ENCODE results near the gene ALKBH8. TPM values are rescaled to one million over a fixed set of nuclear protein-coding genes. Genes with fewer than 3 reads are reported as not detected.

The ALKBH8 gene
- total and polyA plus RNA-seq, 2 of the 4 experiments (the other 2 are of a cell fraction), result 3.0 to 6.6 TPM

DNA sequence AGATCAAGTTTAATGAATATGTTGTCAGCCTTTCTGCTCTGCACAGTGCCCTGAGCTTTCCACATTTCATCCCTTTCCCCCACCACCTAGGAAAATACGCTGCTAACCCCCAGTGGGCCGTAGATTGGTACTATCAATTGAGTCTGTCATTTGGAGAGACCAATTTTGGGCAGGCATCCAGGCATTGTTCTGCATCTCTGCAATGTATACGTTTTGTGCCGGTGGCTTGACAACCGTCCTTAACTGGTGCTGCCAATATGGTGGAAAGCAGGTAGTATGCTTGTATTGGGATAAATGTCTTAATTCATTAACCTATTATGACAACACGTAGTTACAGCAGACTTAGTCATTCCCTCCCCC is 26.7 kb upstream of the ALKBH8 start:
- no peak overlapping the region for H2BK5ac ChIP-seq (ENCODE audit: low read depth, low read length, poor library complexity, severe bottlenecking)

More for the DNA sequence above, 26.7 kb upstream of the ALKBH8 start:
- ChIA-PET CTCF (no interaction called here), POLR2A (ENCODE audit: unreplicated experiment) (no interaction called here)
- peak overlapping the region; percentile 11; the same call in 1 of the 2 replicates for H3K4me2 ChIP-seq (ENCODE audit: low read depth, low read length)
- no peak overlapping the region for H3K56ac ChIP-seq (ENCODE audit: extremely low read depth, insufficient read depth, low read length)
- H4K5ac ChIP-seq (ENCODE audit: low read depth, low read length), result no peak overlapping the region
- H3K9me1 ChIP-seq (ENCODE audit: insufficient read depth, low read length), result no peaks in the 10 kb centered on the region
- no peak overlapping the region for H4K91ac ChIP-seq (ENCODE audit: insufficient read depth, low read depth, low read length)
- H3K4me1 ChIP-seq (ENCODE audit: control insufficient read depth, insufficient read depth, low read length), result peaks cover 6% of the 10 kb centered on the region
- DNase-seq (no peak), ATAC-seq (ENCODE audit: low read depth) (no peak)
- no peak overlapping the region for H2AK5ac ChIP-seq (ENCODE audit: low read depth, low read length)
- no peaks in the 10 kb centered on the region for H4K20me1 ChIP-seq (ENCODE audit: insufficient read depth, low read length)
- no peak overlapping the region for H3K14ac ChIP-seq (replicated peaks; ENCODE audit: low read depth, low read length)
- BruUV-seq (replicated peaks), result no TSS peak
- no peak overlapping the region for H3K23ac ChIP-seq (ENCODE audit: low read depth, low read length)
- no peak overlapping the region for H3K27ac ChIP-seq (ENCODE audit: insufficient read depth, low read length)
- H3K36me3 ChIP-seq (ENCODE audit: control insufficient read depth, insufficient read depth, low read length), result no peaks in the 10 kb centered on the region
- dilution Hi-C loops (cut with HindIII; ENCODE audit: low sequenced_read_pairs, unreplicated experiment), result no loop called here
- H3K4me3 ChIP-seq (ENCODE audit: insufficient read depth, low read depth, low read length), result no peak overlapping the region
- peaks cover 37% of the 10 kb centered on the region for H3K27me3 ChIP-seq (ENCODE audit: control insufficient read depth, insufficient read depth, low read length)
- H3K18ac ChIP-seq (ENCODE audit: low read depth, low read length), result no peak overlapping the region
- no peak overlapping the region for H2BK15ac ChIP-seq (ENCODE audit: low read depth, low read length)
- no peak overlapping the region for H2BK120ac ChIP-seq (ENCODE audit: low read depth, low read length)
- no peak overlapping the region for H4K8ac ChIP-seq (ENCODE audit: low read depth in 2 of 2, low read length in 2 of 2)
- H3K9ac ChIP-seq (ENCODE audit: low read depth, low read length), result no peak overlapping the region
- H3K79me1 ChIP-seq (ENCODE audit: low read depth in 1 of 2, low read length in 2 of 2), result no peaks in the 10 kb centered on the region
- in situ Hi-C loops (cut with MboI; ENCODE audit: low sequenced_read_pairs), result loop anchor here (25.0 kb wide), 1 partner anchor 1070 kb away; the partner anchor contains the start of gene DDX10
- H2AFZ ChIP-seq (replicated peaks; ENCODE audit: low read length, poor library complexity), result no peak overlapping the region
- intact Hi-C loops (cut with micrococcal nuclease), result no loop called here
- TF ChIP-seq POLR2A (IDR thresholded peaks at IDR 0.05; ENCODE audit: low read depth, low read length) (no peak), MAFK (IDR thresholded peaks at IDR 0.05; ENCODE audit: low read depth, low read length) (no peak), MAZ (IDR thresholded peaks at IDR 0.05; ENCODE audit: borderline replicate concordance, low read depth, low read length) (no peak), SMC3 (IDR thresholded peaks at IDR 0.05; ENCODE audit: low read depth, low read length) (no peak), NFE2L2 (IDR thresholded peaks at IDR 0.05; ENCODE audit: low read depth, low read length) (no peak), RFX5 (IDR thresholded peaks at IDR 0.05; ENCODE audit: low read depth, low read length) (no peak)
- TF ChIP-seq, protein P1, sequence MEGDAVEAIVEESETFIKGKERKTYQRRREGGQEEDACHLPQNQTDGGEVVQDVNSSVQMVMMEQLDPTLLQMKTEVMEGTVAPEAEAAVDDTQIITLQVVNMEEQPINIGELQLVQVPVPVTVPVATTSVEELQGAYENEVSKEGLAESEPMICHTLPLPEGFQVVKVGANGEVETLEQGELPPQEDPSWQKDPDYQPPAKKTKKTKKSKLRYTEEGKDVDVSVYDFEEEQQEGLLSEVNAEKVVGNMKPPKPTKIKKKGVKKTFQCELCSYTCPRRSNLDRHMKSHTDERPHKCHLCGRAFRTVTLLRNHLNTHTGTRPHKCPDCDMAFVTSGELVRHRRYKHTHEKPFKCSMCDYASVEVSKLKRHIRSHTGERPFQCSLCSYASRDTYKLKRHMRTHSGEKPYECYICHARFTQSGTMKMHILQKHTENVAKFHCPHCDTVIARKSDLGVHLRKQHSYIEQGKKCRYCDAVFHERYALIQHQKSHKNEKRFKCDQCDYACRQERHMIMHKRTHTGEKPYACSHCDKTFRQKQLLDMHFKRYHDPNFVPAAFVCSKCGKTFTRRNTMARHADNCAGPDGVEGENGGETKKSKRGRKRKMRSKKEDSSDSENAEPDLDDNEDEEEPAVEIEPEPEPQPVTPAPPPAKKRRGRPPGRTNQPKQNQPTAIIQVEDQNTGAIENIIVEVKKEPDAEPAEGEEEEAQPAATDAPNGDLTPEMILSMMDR (conservative IDR thresholded peaks at IDR 0.05; ENCODE audit: low read depth, low read length), result no peak
- no peak overlapping the region for H3K4ac ChIP-seq (ENCODE audit: low read depth, low read length)
- no peaks in the 10 kb centered on the region; the same call in 1 of the 2 replicates for H3K9me3 ChIP-seq (ENCODE audit: control insufficient read depth, insufficient read depth, low read length)
- no peak overlapping the region for H2AK9ac ChIP-seq (replicated peaks; ENCODE audit: low read depth, low read length, poor library complexity)
- WGBS, 2 experiments (ENCODE audit: extremely low coverage in 2 of 2, insufficient read length in 1 of 2), result no CpG with 5 or more reads among the region's 6 CpGs
- H2BK20ac ChIP-seq (ENCODE audit: low read depth, low read length), result no peak overlapping the region
